ENCODE data around the gene EMP2.

EMP2 gene

GRCh38 chr16:10616756-10617640 lies 36.6 kb upstream of the EMP2 start:
- ATAC-seq (replicated peaks) (no peak), DNase-seq (no peak)
- H3K27me3 Mint-ChIP-seq, result peaks cover 22 to 31% of the 10 kb centered on the region in 2 donors
- H3K9me3 Mint-ChIP-seq, result no peaks in the 10 kb centered on the region
- no peak overlapping the region for H3K4me3 Mint-ChIP-seq
- H3K4me1 Mint-ChIP-seq, result peaks cover 21 to 42% of the 10 kb centered on the region in 2 donors
- H3K27ac Mint-ChIP-seq, result no peak overlapping the region
- no peaks in the 10 kb centered on the region for H3K36me3 Mint-ChIP-seq

- H3K27ac Mint-ChIP-seq, result no peak overlapping the region
- DNase-seq, result no peak
- no peaks in the 10 kb centered on the region for H3K9me3 Mint-ChIP-seq
- H3K4me1 Mint-ChIP-seq, result peaks cover 23 to 48% of the 10 kb centered on the region in 2 donors
- ATAC-seq (replicated peaks), result no peak
- H3K36me3 Mint-ChIP-seq, result no peaks in the 10 kb centered on the region
- peaks cover 22 to 31% of the 10 kb centered on the region in 2 donors for H3K27me3 Mint-ChIP-seq
- H3K4me3 Mint-ChIP-seq, result no peak overlapping the region
Observed at GRCh38 chr16:10616419-10616755, 36.0 kb upstream of the EMP2 start.

- Mint-ChIP-seq H3K4me1 (peaks cover 27 to 51% of the 10 kb centered on the region in 2 donors), H3K4me3 (no peak overlapping the region), H3K27ac (no peak overlapping the region), H3K36me3 (no peaks in the 10 kb centered on the region), H3K9me3 (no peaks in the 10 kb centered on the region), H3K27me3 (peaks cover 15 to 23% of the 10 kb centered on the region in 2 donors)
- no peak for DNase-seq
- no peak for ATAC-seq (replicated peaks)
Observed at GRCh38 chr16:10614685-10615084, 34.3 kb upstream of the EMP2 start.

GRCh38 chr16:10613785-10614485 lies 33.5 kb upstream of the EMP2 start:
- Mint-ChIP-seq H3K4me1 (peaks cover 20 to 44% of the 10 kb centered on the region in 2 donors), H3K4me3 (no peak overlapping the region), H3K9me3 (no peaks in the 10 kb centered on the region), H3K27me3 (peaks cover 8 to 16% of the 10 kb centered on the region in 2 donors), H3K27ac (no peak overlapping the region), H3K36me3 (no peaks in the 10 kb centered on the region)
- ATAC-seq (replicated peaks) (peak; percentile 97 to 99), DNase-seq (peak; percentile 23)

GRCh38 chr16:10612649-10613179 lies 32.3 kb upstream of the EMP2 start:
- DNase-seq (no peak), ATAC-seq (replicated peaks) (no peak)
- Mint-ChIP-seq H3K4me1 (peaks cover 18 to 43% of the 10 kb centered on the region in 2 donors), H3K27ac (peak overlapping the region; percentile 20), H3K27me3 (peaks cover 0 to 7% of the 10 kb centered on the region in 2 donors), H3K9me3 (no peaks in the 10 kb centered on the region), H3K36me3 (no peaks in the 10 kb centered on the region), H3K4me3 (no peak overlapping the region)

DNA sequence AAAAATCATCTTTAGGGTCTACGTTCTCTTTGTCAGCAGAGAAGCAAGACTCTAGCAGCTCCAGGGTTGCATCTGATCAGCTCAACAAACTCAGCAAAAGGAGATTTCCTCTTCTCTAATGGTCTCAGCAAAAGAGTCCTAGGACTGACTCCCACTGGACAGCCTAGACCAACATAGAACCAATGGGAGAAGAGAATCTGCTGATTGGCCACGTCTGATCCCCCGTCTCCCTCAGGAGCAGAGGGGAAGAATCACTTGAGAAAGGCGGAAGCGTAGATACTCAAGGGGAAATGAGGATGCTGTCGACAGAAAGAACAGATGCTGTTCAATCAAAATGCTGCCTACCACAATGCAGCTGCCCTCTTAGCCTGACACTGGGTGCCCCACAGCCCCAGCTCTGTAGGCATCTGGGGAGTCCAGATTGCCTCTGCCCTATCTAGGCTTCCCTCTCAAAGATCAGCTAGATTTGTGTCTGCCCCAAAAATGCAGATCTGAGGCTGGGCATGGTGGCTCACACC lies 31.5 kb upstream of the EMP2 start:
- Mint-ChIP-seq H3K27ac (no peak overlapping the region), H3K27me3 (peaks cover 0 to 7% of the 10 kb centered on the region in 2 donors), H3K4me3 (no peak overlapping the region), H3K36me3 (no peaks in the 10 kb centered on the region), H3K9me3 (no peaks in the 10 kb centered on the region), H3K4me1 (peaks cover 18 to 43% of the 10 kb centered on the region in 2 donors)
- ATAC-seq (replicated peaks) (no peak), DNase-seq (no peak)

- no peak for DNase-seq
- Mint-ChIP-seq H3K4me3 (no peak overlapping the region), H3K27ac (no peak overlapping the region), H3K4me1 (peaks cover 18 to 43% of the 10 kb centered on the region in 2 donors), H3K27me3 (peaks cover 0 to 9% of the 10 kb centered on the region in 2 donors), H3K36me3 (no peaks in the 10 kb centered on the region), H3K9me3 (no peaks in the 10 kb centered on the region)
- no peak for ATAC-seq (replicated peaks)
Observed at GRCh38 chr16:10610499-10611184, 30.2 kb upstream of the EMP2 start.

GRCh38 chr16:10609402-10609774 lies 29.0 kb upstream of the EMP2 start:
- Mint-ChIP-seq H3K4me3 (no peak overlapping the region), H3K36me3 (no peaks in the 10 kb centered on the region), H3K9me3 (no peaks in the 10 kb centered on the region), H3K27ac (no peak overlapping the region), H3K4me1 (peaks cover 16 to 36% of the 10 kb centered on the region in 2 donors), H3K27me3 (peaks cover 0 to 9% of the 10 kb centered on the region in 2 donors)
- ATAC-seq (replicated peaks), result no peak
- no peak for DNase-seq

DNA sequence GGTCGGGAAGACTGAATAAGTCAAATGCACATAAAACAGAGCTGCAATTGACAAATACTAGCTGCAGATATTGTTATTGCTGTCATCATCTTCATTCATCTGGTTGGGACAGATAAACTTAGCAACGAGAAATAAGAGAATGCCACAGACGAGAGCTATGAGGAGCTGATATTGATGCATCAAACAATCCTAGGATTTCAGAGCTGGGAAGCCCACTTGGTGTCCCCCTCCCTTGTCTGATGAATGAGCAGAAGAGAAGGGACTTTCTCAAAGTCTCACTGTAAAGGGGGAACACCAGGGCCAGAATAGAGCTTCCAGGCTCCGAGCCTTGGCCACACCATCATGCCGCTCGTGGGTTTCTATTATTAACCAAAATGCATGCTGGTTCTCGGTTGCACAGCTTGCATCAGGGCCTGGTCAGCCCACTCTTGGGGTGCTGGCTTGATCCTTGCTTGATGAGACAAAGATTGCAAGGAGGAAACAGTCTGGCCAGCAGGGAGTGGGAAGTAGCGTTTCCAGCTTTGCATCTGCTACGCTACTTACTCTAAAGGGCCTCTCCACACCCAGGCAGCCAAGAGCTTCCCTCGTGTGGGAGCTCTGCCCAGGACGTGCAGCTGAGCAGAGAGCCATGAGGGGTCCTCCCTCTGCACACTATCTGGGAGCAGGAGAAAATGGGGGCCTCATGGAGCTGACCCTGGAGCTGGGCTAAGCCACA lies 28.4 kb upstream of the EMP2 start:
- Mint-ChIP-seq H3K27me3 (peaks cover 0 to 9% of the 10 kb centered on the region in 2 donors), H3K4me3 (no peak overlapping the region), H3K36me3 (no peaks in the 10 kb centered on the region), H3K9me3 (no peaks in the 10 kb centered on the region), H3K4me1 (peaks cover 12 to 30% of the 10 kb centered on the region in 2 donors), H3K27ac (no peak overlapping the region)
- no peak for ATAC-seq (replicated peaks)
- no peak for DNase-seq

DNA sequence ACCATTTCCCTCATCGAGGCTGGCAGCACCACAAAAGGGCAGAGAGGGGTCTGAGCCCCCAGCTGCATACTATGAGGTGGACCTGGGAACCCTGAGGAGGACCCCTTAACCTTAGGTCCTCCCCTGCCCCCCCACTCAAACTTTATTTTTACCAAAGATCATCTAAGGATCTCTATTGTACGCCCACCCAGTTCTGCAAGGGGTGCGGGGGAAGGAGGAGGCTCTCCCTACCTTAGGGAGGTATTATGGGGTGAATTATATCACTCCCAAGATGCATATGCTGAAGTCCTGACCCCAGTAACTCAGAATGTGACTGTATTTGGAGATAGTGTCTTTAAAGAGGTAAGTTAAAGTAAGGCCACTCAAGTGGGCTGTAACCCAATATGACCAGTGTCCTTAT lies 26.8 kb upstream of the EMP2 start:
- no peak overlapping the region for H3K27ac Mint-ChIP-seq
- H3K4me1 Mint-ChIP-seq, result peaks cover 6 to 15% of the 10 kb centered on the region in 2 donors
- peaks cover 0 to 13% of the 10 kb centered on the region in 2 donors for H3K27me3 Mint-ChIP-seq
- no peak for DNase-seq
- no peaks in the 10 kb centered on the region for H3K9me3 Mint-ChIP-seq
- no peak for ATAC-seq (replicated peaks)
- H3K36me3 Mint-ChIP-seq, result no peaks in the 10 kb centered on the region
- no peak overlapping the region for H3K4me3 Mint-ChIP-seq

DNA sequence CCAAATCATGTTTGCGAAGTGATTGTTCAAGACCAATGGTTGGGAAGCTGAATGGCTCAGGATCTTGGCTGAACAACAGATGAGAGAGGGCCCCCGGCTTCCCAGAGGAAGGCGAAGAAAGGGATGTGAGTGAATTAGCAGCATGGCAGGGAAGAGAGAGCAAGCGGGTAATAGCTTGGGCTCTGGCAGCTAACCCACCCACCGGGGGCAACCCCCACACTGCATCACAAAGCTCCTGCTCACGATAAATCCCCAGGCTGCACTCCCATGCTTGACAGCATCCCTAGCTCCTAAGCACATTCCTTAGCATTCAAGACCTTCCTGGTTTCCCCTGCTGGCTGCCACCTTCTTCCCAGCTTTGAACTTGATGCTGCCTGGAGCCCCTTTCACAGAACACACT lies 26.2 kb upstream of the EMP2 start:
- ATAC-seq (replicated peaks) (no peak), DNase-seq (no peak)
- Mint-ChIP-seq H3K27ac (no peak overlapping the region), H3K9me3 (no peaks in the 10 kb centered on the region), H3K27me3 (peaks cover 0 to 15% of the 10 kb centered on the region in 2 donors), H3K36me3 (no peaks in the 10 kb centered on the region), H3K4me3 (no peak overlapping the region), H3K4me1 (peaks cover 5 to 10% of the 10 kb centered on the region in 2 donors)

DNA sequence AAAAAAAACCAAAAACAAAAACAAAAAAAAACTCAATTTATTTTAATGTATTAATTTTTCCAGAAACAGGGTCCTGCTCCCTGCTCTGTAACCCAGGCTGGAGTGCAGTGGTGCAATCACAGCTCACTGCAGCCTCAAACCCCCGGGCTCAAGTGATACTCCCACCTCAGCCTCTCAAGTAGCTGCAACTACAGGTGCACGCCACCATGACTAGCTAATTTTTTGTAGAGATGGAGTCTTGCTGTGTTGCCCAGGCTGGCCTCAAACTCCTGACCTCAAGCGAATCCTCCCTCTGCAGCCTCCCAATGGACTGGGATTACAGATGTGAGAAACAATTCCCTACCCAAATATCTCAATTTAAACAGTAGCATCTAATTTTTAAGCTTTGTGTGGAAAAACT lies 25.2 kb upstream of the EMP2 start:
- H3K36me3 Mint-ChIP-seq, result no peaks in the 10 kb centered on the region
- no peaks in the 10 kb centered on the region for H3K9me3 Mint-ChIP-seq
- no peak for ATAC-seq (replicated peaks)
- H3K4me3 Mint-ChIP-seq, result no peak overlapping the region
- DNase-seq, result no peak
- peaks cover 0 to 15% of the 10 kb centered on the region in 2 donors for H3K27me3 Mint-ChIP-seq
- H3K4me1 Mint-ChIP-seq, result peaks cover 2 to 7% of the 10 kb centered on the region in 2 donors
- no peak overlapping the region for H3K27ac Mint-ChIP-seq

GRCh38 chr16:10601444-10602408 lies 21.3 kb upstream of the EMP2 start:
- ATAC-seq (replicated peaks) (no peak), DNase-seq (no peak)
- H3K27me3 Mint-ChIP-seq, result peaks cover 0 to 13% of the 10 kb centered on the region in 2 donors
- H3K36me3 Mint-ChIP-seq, result no peaks in the 10 kb centered on the region
- H3K27ac Mint-ChIP-seq, result no peak overlapping the region
- peaks cover 24 to 41% of the 10 kb centered on the region in 2 donors for H3K4me1 Mint-ChIP-seq
- H3K4me3 Mint-ChIP-seq, result no peak overlapping the region
- H3K9me3 Mint-ChIP-seq, result no peaks in the 10 kb centered on the region

Data from stimulated activated naive B cell treated with anti-CD40 and anti-IgM and Interleukin-4, amounts not matched to agents 10 μg/mL and 1 μg/mL and 100 μg/mL, for 72 hours (primary cell).